HG03108 (cell line): ENCODE measurements around the gene FBXO22.
"Not testable (repeated sequence)": the region's sequence is repeated elsewhere in the genome, so short reads cannot be mapped to it uniquely, and the experiment has no call there.

ENCODE experiments used
- ATAC-seq: cut with Tn5 transposase; IDR thresholded peaks from one replicate; pipeline ENCODE4 v1.9.1; 2021; ENCODE audit warnings: moderate library complexity; ENCODE audit not compliant: unreplicated experiment

Gene FBXO22

GRCh38 chr15:75966073-75966472 is 62.4 kb downstream of the FBXO22 start:
- ATAC-seq: no peak

GRCh38 chr15:75976766-75977165 is 73.1 kb downstream of the FBXO22 start:
- not testable (repeated sequence) for ATAC-seq

DNA sequence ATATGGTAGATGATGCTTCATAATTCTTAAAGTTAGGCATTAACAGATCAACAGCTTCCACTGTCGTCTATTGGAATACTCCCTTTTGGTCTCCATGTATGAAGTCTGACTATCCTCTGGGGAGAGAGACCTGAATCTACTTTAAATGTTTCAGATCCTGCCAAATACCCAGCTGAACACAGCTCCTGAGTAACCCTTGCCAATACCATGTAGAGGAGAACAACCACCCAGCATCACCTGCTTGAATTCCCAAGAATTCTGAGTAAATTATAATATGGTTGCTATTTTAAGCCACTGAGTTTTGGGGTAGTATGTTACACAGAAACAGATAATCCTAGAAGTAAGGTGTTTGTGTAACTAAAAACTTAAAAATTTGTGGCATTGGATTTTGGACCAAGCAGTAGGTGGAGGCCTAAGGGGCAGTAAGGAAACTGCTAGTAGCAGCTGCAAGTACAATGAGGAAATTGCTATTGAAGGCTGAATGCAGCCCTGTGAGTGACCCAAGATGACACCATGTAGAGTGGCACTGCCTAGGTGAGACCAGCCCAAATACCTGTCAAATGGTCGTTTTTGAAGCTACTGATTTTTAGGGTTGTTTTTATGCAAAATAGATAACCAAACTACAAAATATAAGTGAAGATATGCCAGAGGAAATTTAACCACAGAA is 77.6 kb downstream of the FBXO22 start:
- no peak for ATAC-seq

DNA sequence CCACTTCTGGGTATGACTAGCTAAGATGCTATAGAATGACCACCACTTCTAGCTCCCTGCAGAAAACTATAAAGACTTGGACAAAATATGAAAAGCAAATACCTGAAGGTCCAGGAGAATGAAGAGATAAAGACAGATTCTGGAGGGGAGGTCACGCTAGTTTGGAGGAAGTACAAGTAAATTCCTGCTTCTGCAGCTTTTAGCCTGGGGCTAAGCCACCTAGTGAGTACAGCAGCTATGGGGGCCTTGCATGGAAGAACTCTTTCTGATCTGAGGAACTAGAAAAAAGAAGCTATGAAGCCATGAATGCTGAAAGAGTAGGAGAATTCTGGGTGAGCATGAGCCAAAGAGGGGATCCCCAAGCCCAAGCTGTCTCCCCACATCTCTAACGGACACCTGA is 78.8 kb downstream of the FBXO22 start:
- no peak for ATAC-seq

- ATAC-seq: not testable (repeated sequence)
These were observed 81.0 kb downstream of the FBXO22 start for GRCh38 chr15:75984706-75985105.

- no peak for ATAC-seq
These were observed 82.3 kb downstream of the FBXO22 start for GRCh38 chr15:75985971-75986370.

DNA sequence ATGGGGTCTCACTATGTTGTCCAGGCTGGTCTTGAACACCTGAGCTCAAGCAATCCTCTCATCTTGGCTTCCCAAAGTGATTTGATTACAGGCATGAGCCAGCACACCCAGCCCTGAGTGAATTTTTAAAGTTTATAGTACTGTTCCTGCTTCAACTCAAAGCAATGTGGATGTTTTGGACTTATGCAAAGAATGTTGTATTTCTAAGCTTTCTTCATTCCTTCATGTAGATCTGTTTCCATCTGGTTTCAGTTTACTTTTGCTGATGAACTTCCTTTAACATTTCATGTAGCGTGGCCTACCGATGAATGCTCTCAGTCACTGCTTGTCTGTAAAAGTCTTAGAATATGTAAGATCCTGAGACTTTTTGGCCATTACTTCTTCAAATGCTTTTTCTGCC is 85.4 kb downstream of the FBXO22 start:
- no peak for ATAC-seq

DNA sequence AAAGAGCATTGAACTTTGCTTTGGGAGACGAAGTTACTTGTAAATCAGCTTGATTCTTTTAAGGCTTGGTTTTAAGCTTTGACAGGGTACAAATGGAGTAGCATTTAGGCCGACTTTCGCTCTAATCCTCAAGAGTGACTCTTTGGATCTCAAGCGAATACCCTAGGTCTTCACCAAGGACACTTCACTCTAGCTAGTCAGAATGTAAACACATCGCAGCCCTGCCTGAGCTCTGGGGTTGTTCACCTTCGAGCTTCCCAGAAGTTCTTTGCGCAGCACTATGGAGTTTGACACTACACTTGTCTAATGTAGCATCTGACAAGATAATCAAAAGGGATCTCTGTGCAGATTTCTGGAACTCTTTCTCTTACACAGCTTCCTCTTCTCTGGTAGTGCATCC is 86.2 kb downstream of the FBXO22 start:
- ATAC-seq: no peak
